LHCN-M2 (cell line): ENCODE data around the gene ASPG. TPM values are rescaled to one million over a fixed set of nuclear protein-coding genes. Genes with fewer than 3 reads are reported as not detected.
A peak's percentile ranks its signal among the peaks of the same experiment; 100 is the strongest.

ENCODE experiments used
- DNase-seq: peaks from one replicate; pipeline ENCODE4 v3.0.0-alpha.2; 2012; ENCODE audit warnings: low read depth
- total RNA-seq: library from RNA; depleted of rRNA; stranded (reverse); fragments of >200 nt; gene quantifications from 2 replicates; pipeline ENCODE4 v1.2.3, GENCODE V29; 2014

ASPG gene
- total RNA-seq, 1 experiment from 2014 or later: 0.34 TPM

- peak; percentile 20 for DNase-seq
Measured at GRCh38 chr14:104135121-104135903, 49.8 kb downstream of the ASPG start.

GRCh38 chr14:104135904-104136471 lies 50.5 kb downstream of the ASPG start:
- DNase-seq: no peak

GRCh38 chr14:104136472-104137296 lies 51.2 kb downstream of the ASPG start:
- no peak for DNase-seq

GRCh38 chr14:104137297-104138097 lies 52.0 kb downstream of the ASPG start:
- peak; percentile 26 for DNase-seq

GRCh38 chr14:104138098-104138717 lies 52.7 kb downstream of the ASPG start, which contains the start of gene KIF26A:
Gene KIF26A, plus strand, starts transcription at chr14:104138587. Its CDS starts 136 bp downstream, at chr14:104138723.
- DNase-seq: no peak

GRCh38 chr14:104138718-104139459 lies 53.4 kb downstream of the ASPG start:
- DNase-seq: no peak

GRCh38 chr14:104139460-104140212 lies 54.1 kb downstream of the ASPG start:
- DNase-seq: no peak

- DNase-seq: no peak
Measured at GRCh38 chr14:104140213-104140462, 54.6 kb downstream of the ASPG start.

- no peak for DNase-seq
Measured at GRCh38 chr14:104140463-104141331, 55.2 kb downstream of the ASPG start.

GRCh38 chr14:104141621-104142091 lies 56.2 kb downstream of the ASPG start:
- no peak for DNase-seq

- DNase-seq: no peak
Measured at GRCh38 chr14:104142136-104142945, 56.8 kb downstream of the ASPG start.

- no peak for DNase-seq
Measured at GRCh38 chr14:104142946-104143470, 57.5 kb downstream of the ASPG start.

- DNase-seq: no peak
Measured at GRCh38 chr14:104143521-104144452, 58.3 kb downstream of the ASPG start.

GRCh38 chr14:104144453-104144790 lies 58.9 kb downstream of the ASPG start:
- DNase-seq: no peak

- DNase-seq: no peak
Measured at GRCh38 chr14:104144911-104145825, 59.7 kb downstream of the ASPG start.
